DMS53 (cell line): ENCODE data around the gene IL4.
"Not testable (repeated sequence)": the region's sequence is repeated elsewhere in the genome, so short reads cannot be mapped to it uniquely, and the experiment has no call there.

ENCODE experiments used
- DNase-seq: peaks from one replicate; lab custom pipeline; 2025; lab: John Stamatoyannopoulos, UW

The IL4 gene

GRCh38 chr5:132673939-132674630, at the start of gene IL4:
Gene IL4, plus strand, starts transcription at chr5:132673989. Its CDS starts 62 bp downstream, at chr5:132674051.
- no peak for DNase-seq

GRCh38 chr5:132627470-132627869, 46.3 kb upstream of the IL4 start:
- no peak for DNase-seq

- DNase-seq: no peak
Measured at GRCh38 chr5:132628814-132629213, 45.0 kb upstream of the IL4 start.

DNA sequence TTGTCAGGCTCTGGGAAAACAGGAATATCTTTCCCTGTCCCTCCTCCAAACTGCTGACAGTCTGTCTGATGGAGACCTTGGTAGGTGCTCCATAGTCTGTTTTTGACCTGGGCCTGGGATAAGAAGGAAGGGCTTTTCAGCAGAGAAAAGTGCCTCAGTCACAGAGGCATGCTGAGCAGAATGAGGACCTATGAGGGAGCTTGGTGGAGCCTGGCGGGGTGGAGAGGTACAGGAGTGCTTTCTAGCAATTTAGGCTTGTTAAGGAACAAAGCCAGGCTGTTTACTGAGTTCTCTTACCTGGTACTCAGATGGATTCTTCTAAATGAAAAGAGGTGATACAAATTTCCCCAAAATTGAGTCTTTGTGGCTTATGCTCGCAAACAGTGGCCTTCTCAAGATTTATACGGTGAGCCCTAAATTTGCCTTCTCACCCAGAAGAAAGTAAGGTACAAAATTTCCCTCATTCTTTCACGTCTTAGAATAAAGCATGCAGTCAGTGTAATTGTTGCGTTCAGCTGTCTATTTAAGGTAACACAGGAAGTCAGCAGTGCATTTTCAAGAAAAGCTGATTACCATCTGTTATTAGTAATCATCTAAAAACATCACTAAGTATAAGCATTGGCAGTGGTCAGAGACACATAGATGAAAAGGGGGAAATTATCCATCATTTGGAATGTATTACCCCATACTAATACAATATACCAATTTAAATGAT, 44.4 kb upstream of the IL4 start:
- no peak for DNase-seq

- DNase-seq: not testable (repeated sequence)
Measured at GRCh38 chr5:132633587-132633986, 40.2 kb upstream of the IL4 start.

DNA sequence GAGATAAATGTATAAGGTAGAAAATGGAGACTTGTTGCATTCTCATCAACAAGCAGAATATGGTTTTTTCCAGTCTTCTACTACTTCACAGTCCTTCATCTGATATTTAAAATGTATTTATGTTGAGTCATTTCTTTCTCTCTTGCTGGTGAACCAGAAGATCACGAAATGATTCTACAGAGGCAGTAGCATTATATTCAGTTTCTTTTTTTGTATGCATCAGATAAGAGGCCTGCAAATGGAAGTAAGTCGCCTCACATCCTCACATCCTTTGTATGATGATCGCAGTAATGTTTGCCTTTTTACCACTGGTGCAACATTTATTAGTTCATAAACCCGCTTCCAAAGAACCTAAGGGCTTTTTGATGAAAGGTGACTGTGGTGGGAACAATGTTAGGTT, 37.9 kb upstream of the IL4 start:
- no peak for DNase-seq

DNA sequence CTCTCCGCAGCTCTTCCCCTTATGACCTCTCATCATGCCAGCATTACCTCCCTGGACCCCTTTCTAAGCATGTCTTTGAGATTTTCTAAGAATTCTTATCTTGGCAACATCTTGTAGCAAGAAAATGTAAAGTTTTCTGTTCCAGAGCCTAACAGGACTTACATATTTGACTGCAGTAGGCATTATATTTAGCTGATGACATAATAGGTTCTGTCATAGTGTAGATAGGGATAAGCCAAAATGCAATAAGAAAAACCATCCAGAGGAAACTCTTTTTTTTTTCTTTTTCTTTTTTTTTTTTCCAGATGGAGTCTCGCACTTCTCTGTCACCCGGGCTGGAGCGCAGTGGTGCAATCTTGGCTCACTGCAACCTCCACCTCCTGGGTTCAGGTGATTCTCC, 36.5 kb upstream of the IL4 start:
- DNase-seq: no peak

DNA sequence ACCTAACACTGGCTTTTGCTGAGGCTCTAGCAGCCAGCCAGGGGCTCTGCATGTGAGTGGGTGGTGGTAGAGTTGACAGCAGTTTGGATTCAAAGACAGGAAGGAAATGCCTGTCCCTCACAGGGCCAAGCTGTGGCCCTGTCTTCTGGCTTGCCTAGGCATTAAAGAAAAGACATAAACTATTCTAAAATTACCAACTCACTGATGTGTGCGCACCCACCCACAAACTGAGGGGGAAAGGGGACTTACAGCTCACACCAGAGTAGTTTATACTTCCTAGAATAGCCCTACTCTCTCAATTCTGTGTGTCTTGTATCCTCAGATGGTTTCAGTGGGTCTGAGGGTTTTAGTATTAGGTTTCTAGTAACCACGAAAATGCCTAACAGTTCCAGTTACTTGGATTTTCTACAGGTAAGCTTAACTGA, 34.1 kb upstream of the IL4 start:
- DNase-seq: no peak

DNA sequence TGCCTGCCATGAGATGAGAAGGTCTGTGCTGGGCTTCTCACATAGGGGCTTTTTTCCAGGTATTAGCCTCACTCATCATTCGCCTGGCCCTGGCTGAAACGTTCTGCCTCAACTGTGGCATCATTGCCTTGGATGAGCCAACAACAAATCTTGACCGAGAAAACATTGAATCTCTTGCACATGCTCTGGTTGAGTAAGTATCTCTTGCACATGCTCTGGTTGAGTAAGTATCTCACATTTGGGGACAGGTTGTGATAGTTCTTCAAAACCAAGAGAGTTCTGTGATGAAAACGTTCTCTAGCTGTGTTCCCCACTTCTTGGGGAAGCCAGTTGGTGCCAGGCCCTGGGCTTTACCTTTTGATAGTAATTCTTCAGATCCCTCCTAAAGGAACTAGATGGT, 33.2 kb upstream of the IL4 start:
- no peak for DNase-seq

DNA sequence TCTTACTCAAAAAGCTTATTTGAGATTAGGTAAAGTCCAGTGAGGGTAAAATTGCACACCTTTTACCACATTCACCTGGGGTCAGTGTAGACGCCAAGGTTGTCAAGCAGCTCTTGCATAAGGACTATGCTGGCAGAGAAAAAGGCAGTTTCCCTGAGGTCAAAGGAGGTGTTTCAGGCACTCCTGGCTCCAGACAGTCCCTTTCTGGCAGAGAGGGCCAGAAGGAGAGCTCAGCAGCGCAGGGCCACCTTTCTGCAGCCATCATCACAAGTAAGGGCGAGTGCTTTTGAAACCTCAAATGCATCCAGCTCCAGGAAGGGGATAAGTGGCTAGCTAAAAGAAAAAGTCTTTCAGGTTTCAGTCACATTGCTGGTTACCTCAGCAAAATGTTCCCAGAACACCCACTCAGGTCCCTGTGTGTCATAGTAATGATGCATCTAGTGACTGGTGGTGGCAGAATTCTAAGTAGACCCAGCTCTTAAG, 32.5 kb upstream of the IL4 start:
- no peak for DNase-seq

DNA sequence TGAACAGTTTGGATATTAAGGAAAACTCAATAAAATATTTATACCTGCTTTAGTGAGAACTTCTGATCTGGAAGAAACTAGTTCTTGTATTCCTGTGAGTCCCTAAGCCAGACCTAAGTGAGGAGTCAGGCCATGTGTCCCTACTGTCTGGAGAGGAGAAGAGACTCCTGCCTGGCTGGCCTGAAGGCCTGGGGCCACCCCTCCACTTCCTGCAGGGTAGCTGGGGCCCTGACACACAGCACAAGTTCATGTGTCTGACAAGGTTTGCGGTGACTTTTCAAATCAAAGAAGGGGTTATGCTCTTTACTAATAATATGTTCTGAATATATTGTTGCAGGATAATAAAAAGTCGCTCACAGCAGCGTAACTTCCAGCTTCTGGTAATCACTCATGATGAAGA, 31.9 kb upstream of the IL4 start:
- no peak for DNase-seq

- DNase-seq: no peak
Measured at GRCh38 chr5:132644177-132644576, 29.6 kb upstream of the IL4 start.

DNA sequence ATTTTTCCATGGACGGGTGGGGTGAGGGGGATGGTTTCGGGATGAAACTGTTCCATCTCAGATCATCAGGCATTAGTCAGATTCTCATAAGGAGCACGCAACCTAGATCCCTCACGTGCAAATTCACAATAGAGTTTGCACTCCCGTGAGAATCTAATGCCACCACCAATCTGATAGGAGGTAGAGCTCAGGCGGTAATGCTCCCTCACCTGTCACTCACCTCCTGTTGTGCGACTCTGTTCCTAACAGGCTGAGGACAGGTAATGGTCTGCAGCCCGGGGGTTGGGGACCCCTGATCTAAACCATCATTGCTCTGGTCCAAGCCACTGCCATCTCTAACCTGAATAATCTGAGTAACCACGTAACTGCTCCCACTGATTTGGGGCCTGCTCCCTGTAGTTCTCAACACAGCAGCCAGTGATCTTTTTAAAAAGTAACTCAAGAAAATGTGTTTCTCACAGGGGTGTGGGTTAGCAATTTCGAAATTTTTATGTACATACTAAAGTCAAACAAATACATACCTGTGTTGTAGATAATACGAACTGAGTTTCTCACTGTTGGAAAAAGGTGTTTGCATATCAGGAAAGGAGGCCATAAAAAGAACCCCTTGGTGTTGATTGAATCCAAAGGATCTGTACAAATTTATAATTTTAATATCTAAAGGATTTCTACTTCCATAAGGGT, 27.1 kb upstream of the IL4 start:
- no peak for DNase-seq

DNA sequence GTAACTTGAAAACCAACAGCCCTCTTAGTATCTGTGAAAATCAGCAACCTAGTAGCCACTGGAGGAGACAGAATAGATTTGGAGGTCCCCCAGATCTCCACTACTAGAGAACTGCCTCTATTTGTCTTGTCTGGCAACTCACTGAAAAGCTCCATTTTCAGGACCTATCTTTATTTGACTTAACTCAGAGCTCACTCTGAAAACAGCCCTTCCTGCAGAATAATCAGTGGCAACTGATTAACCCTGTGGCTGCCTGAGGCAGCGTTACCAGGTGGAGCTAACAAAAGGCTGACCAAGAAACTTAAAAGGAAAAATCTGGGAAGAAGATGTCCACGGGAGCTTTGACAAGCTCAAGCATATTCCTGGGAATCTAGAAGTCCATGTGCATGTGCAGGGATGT, 26.3 kb upstream of the IL4 start:
- DNase-seq: no peak

DNA sequence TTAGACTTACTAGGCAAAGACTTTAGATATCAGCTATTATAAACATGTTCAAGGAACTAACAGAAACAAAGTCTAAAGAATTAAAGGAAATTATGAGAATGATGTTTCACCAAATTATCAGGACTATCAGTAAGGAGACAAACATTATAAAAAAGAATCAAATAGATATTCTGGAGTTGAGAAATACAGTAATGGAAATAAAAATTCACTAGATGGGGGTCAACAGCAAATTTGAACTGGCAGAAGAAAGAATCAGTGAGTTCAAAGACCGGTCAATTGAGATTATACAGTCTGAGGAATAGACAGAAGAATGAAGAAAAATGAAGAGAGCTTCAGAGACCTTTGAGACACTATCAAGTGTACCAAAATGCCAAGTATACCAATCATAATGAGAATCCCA, 25.4 kb upstream of the IL4 start:
- no peak for DNase-seq

GRCh38 chr5:132651838-132652469, 21.8 kb upstream of the IL4 start:
- DNase-seq: peak; percentile 84

- DNase-seq: no peak
Measured at GRCh38 chr5:132653716-132654115, 20.1 kb upstream of the IL4 start.

DNA sequence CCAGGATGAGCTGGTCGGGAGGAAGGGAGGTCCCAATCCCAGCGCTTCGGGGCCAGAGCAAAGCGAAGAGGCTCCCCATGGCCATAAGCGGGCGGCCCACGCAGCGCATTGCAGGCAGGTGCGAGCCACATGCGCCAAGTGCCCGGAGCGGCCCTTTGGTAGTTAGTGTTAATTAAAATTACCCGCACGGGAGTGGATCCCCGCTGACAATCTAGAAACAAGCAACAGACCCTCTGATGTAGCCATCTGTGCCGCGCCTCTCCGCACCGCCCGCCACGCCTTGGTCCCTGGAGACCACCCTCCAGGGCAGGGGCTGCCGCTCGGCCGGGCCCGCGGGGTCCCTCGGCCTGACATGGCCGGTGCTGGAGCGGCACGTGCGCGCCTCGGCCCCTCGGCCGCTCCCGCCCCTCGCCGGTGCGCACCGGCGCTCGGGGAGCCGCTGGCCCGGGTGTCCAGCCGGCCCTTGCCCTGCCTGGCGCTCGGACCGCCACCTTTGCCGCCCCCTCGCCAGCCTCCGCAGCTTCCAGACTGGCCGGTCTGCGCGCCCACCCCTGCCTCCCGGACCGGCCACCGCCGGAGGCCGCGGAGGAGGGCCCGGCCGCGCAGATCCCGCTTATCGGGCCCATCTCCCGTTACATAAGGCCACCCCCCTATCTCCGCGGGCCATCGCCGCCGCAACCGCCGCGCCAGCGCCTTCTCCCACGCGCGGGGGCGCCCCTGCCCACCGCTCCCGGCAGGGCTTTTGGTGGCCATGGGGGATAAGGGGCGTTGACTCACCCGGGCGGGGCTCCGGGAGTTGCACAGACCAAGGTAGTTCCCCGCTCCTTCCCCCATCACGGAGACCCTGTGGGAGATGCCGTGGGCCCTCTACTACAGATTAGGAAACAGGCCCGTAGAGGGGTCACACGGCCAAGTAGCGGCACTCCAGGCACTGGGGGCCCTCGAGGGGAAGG, 17.7 kb upstream of the IL4 start:
- peak; percentile 54 for DNase-seq

DNA sequence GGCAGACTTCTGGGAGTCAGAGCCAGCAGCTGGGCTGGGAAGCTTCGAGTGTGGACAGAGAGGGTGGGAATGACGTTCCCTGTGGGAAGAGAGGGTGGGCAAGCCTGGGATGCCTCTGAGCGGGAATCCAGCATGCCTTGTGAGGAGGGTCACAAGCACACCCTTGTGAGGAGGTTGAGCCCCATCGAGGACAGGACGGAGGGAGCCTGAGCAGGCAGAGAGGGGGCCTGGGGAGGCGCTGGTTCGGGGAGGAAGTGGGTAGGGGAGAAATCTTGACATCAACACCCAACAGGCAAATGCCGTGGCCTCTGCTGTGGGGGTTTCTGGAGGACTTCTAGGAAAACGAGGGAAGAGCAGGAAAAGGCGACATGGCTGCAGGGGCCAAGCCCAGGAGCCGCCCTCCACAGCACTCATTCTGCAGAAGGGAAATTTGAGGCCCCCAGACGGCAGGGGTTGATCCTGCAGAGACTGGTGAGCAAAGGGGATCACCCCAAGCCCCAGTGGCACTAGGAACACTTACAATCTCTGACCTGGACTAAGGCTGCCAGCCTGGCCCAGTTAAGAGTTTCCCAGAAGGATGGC, 16.9 kb upstream of the IL4 start:
- no peak for DNase-seq

DNA sequence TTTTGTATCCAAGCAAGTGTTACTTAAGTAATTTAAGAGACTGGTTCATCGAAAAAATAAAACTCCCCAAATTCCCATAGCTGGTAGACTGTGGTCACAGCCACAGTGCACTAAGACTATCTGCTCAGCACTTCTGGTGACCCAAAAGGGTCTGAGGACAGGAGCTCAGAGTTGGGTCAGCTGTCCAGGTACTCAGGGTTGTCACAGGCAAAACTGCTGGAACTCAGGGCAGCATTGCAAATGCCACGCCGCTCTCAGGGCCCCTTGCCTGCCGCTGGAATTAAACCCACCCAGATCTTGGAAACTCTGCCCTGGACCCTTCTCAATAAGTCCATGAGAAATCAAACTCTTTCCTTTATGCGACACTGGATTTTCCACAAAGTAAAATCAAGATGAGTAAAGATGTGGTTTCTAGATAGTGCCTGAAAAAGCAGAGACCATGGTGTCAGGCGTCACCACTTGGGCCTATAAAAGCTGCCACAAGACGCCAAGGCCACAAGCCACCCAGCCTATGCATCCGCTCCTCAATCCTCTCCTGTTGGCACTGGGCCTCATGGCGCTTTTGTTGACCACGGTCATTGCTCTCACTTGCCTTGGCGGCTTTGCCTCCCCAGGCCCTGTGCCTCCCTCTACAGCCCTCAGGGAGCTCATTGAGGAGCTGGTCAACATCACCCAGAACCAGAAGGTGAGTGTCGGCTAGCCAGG, 16.0 kb upstream of the IL4 start, which contains the start of gene IL13:
Gene IL13, plus strand, starts transcription at position 498 of the 705 bp plus-strand sequence. Its CDS starts 14 bp downstream, at position 512.
- DNase-seq: no peak
